ENCODE data around the gene CD248.

CD248 gene

GRCh38 chr11:66267039-66267378, 49.8 kb downstream of the CD248 start:
- peaks cover 63% of the 10 kb centered on the region for H3K36me3 ChIP-seq (ENCODE audit: insufficient read depth, low read length)
- no peak for TF ChIP-seq CTCF (IDR thresholded peaks at IDR 0.05; ENCODE audit: borderline replicate concordance, extremely low read depth, low read length, poor library complexity, severe bottlenecking)
- TF ChIP-seq EZH2 (IDR thresholded peaks at IDR 0.05; ENCODE audit: borderline replicate concordance, low read depth, low read length, severe bottlenecking) = no peak
- no peaks in the 10 kb centered on the region for H3K9me3 ChIP-seq (ENCODE audit: insufficient read depth, low read length, severe bottlenecking)
- DNase-seq (no peak), ATAC-seq (ENCODE audit: insufficient read depth, low read depth) (no peak)
- peaks cover 35% of the 10 kb centered on the region for H4K20me1 ChIP-seq (ENCODE audit: insufficient read depth, low read length)
- no peaks in the 10 kb centered on the region for H3K27me3 ChIP-seq (ENCODE audit: insufficient read depth, low read length, poor library complexity)
- H3K4me3 ChIP-seq (ENCODE audit: low read depth in 1 of 2, low read length in 2 of 2) = peak overlapping the region in 1 of 2 experiments; percentile 96; a peak in 1 of 4 replicates
- H3K9ac ChIP-seq (ENCODE audit: low read depth, low read length) = no peak overlapping the region
- H3K79me2 ChIP-seq (ENCODE audit: insufficient read depth, low read length) = peaks cover 33% of the 10 kb centered on the region
- H3K4me2 ChIP-seq (ENCODE audit: insufficient read depth, low read length) = peak overlapping the region; percentile 93
- H3K4me1 ChIP-seq (ENCODE audit: insufficient read depth, low read length) = peaks cover 32% of the 10 kb centered on the region
- no peak overlapping the region for H3K27ac ChIP-seq (ENCODE audit: low read length)
- H2AFZ ChIP-seq (ENCODE audit: low read depth, low read length) = no peak overlapping the region

GRCh38 chr11:66266378-66267038, 50.3 kb downstream of the CD248 start:
- TF ChIP-seq EZH2 (IDR thresholded peaks at IDR 0.05; ENCODE audit: borderline replicate concordance, low read depth, low read length, severe bottlenecking) (no peak), CTCF (IDR thresholded peaks at IDR 0.05; ENCODE audit: borderline replicate concordance, extremely low read depth, low read length, poor library complexity, severe bottlenecking) (no peak)
- H3K4me3 ChIP-seq (ENCODE audit: low read depth in 1 of 2, low read length in 2 of 2) = no peak overlapping the region
- H3K4me1 ChIP-seq (ENCODE audit: insufficient read depth, low read length) = peaks cover 32% of the 10 kb centered on the region
- H3K9ac ChIP-seq (ENCODE audit: low read depth, low read length) = no peak overlapping the region
- peaks cover 28% of the 10 kb centered on the region for H3K79me2 ChIP-seq (ENCODE audit: insufficient read depth, low read length)
- H3K36me3 ChIP-seq (ENCODE audit: insufficient read depth, low read length) = peaks cover 63% of the 10 kb centered on the region
- H3K4me2 ChIP-seq (ENCODE audit: insufficient read depth, low read length) = no peak overlapping the region
- no peak for DNase-seq
- H3K9me3 ChIP-seq (ENCODE audit: insufficient read depth, low read length, severe bottlenecking) = no peaks in the 10 kb centered on the region
- no peaks in the 10 kb centered on the region for H3K27me3 ChIP-seq (ENCODE audit: insufficient read depth, low read length, poor library complexity)
- no peak for ATAC-seq (ENCODE audit: insufficient read depth, low read depth)
- no peak overlapping the region for H2AFZ ChIP-seq (ENCODE audit: low read depth, low read length)
- H4K20me1 ChIP-seq (ENCODE audit: insufficient read depth, low read length) = peaks cover 35% of the 10 kb centered on the region
- no peak overlapping the region for H3K27ac ChIP-seq (ENCODE audit: low read length)

GRCh38 chr11:66265531-66266377, 51.1 kb downstream of the CD248 start:
- Histone ChIP-seq H3K9me3 (ENCODE audit: insufficient read depth, low read length, severe bottlenecking) (no peaks in the 10 kb centered on the region), H2AFZ (ENCODE audit: low read depth, low read length) (no peak overlapping the region), H4K20me1 (ENCODE audit: insufficient read depth, low read length) (peaks cover 36% of the 10 kb centered on the region), H3K79me2 (ENCODE audit: insufficient read depth, low read length) (peaks cover 21% of the 10 kb centered on the region), H3K27me3 (ENCODE audit: insufficient read depth, low read length, poor library complexity) (no peaks in the 10 kb centered on the region), H3K36me3 (ENCODE audit: insufficient read depth, low read length) (peaks cover 68% of the 10 kb centered on the region), H3K4me1 (ENCODE audit: insufficient read depth, low read length) (peaks cover 31% of the 10 kb centered on the region), H3K9ac (ENCODE audit: low read depth, low read length) (no peak overlapping the region), H3K4me2 (ENCODE audit: insufficient read depth, low read length) (no peak overlapping the region), H3K27ac (ENCODE audit: low read length) (no peak overlapping the region), H3K4me3 (ENCODE audit: low read depth in 1 of 2, low read length in 2 of 2) (no peak overlapping the region)
- ATAC-seq (ENCODE audit: insufficient read depth, low read depth) (no peak), DNase-seq (no peak)
- TF ChIP-seq CTCF (IDR thresholded peaks at IDR 0.05; ENCODE audit: borderline replicate concordance, extremely low read depth, low read length, poor library complexity, severe bottlenecking) = no peak
- TF ChIP-seq EZH2 (IDR thresholded peaks at IDR 0.05; ENCODE audit: borderline replicate concordance, low read depth, low read length, severe bottlenecking) = no peak

Data from DND-41 (cell line).